Ammon's horn (tissue), 1 donor: ENCODE data around the gene RAB43.

ENCODE experiments used
- DNase-seq: peaks from one replicate; pipeline ENCODE4 v3.0.0-alpha.2; 2016; ENCODE audit warnings: low spot score

The RAB43 gene

GRCh38 chr3:129061023-129061887 is 60.3 kb downstream of the RAB43 start:
- no peak for DNase-seq

GRCh38 chr3:129060276-129061022 is 61.2 kb downstream of the RAB43 start, which contains the start of gene GP9:
TSS of gene GP9 (plus strand) at chr3:129060779. CDS start at chr3:129061740, 961 bp downstream.
- DNase-seq = no peak

- DNase-seq = no peak
Observed at GRCh38 chr3:129059311-129059958, 62.2 kb downstream of the RAB43 start.

DNA sequence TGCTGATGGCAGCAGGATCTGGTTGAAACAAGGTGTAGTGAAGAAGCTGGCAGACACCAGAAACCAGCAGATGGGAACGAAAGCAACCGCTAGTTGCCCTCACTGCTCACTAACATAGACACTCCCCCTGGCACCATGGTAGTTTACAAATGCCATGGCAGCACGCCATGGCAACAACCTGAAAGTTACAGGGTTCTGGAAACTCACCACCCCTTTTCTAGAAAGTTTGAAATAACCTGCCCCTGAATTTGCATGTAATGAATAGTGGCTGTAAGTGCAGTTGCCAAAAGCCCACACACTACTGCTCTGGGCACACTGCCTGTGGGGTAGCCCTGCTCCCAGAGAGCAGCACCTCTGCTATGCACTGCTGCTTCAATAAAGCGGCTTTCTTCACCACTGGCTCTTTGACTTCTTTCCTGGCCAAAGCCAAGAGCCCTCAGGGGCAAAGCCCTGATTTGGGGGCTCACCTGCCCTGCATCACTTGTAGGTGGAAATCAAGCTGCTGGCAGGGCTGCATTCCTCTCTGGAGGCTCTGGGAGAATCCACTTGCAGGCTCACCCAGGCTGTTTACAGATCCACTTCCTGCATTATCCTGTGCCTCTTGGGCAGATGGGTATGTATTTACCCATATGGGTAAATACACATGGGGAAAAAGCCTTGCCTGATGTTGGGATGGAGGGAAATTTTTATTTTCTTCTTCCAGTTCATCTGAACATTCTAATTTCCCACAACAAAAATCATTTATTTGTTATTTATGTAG is 63.0 kb downstream of the RAB43 start:
- DNase-seq = peak; percentile 64

DNA sequence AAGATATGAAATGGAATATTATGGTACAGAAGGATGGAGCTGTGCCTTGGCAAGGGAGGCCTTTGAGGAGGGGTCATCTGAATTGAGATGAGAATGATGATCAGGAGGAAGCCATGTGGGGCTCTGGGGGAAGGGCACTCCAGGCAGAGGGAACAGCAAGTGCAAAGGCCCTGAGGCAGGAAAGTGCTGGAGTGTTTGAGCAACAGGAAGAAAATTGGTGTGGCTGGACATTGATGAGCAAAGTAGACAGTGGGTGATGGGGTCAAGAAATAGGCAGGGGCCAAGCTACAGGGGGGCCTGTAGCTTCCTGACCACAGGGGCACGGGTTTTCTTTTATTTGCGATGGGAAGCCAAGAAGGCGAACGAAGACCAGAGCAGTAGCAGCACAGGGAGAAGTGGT is 64.4 kb downstream of the RAB43 start:
- DNase-seq = no peak

DNA sequence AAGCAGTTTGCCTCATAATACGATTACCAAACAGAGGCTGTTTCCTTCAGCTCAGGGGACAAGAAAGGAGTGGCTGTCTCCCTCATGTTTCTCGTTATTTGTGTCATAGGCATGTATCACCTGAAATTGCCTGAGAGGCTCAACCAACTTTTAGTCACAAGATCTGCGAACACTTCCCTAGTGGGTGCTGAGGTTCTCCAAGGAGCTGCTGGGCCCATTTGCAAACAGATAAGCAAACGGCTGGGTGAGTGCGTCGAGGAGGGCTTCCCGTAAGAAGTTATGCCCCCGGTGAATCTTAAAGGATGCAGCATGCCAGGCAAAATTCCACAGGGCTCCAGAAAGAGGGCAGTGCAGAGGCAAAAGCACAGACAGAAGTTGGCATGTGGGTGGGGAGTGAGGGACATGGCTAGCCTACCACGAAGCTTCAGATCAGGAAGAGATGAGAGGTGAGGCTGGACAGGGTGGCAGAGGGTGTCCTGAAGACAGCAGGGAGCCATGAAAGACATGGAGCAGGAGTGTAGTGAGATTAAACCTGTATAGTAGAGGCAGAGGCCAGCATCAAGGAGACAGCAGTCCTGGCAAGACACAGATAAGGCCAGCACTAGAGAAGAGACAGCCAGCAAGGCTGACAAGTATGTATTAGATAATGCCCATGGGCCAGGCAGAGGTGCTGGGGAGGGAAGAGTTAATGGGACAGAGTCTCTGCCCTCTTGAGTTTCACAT is 65.0 kb downstream of the RAB43 start:
- DNase-seq = no peak

DNA sequence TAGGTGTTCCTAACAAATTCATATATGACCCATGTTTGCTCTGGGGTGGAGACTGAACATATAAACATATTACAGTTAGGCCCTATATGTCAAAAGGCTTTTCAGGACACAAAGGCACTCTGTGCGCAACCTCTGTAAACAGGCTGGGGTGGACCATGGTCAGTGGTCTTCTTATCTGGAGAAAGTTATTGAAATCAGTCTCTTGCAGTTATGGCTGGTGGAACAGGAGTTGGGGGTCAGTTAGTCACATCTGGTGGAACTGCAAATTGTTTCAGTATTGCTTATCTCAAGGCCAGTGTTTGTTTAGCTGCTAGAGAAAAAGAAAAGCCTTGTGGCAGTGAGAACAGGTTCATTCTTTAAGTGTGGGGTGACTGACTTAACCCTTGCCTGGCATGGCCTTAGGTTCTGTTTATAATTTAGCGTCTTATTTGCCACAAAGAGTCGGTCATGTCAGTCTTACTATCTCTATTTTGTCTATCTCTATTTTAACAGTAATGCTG is 66.9 kb downstream of the RAB43 start:
- DNase-seq = no peak

GRCh38 chr3:129052675-129053074 is 68.9 kb downstream of the RAB43 start:
- DNase-seq = no peak

GRCh38 chr3:129051871-129052340 is 69.7 kb downstream of the RAB43 start:
- no peak for DNase-seq

DNA sequence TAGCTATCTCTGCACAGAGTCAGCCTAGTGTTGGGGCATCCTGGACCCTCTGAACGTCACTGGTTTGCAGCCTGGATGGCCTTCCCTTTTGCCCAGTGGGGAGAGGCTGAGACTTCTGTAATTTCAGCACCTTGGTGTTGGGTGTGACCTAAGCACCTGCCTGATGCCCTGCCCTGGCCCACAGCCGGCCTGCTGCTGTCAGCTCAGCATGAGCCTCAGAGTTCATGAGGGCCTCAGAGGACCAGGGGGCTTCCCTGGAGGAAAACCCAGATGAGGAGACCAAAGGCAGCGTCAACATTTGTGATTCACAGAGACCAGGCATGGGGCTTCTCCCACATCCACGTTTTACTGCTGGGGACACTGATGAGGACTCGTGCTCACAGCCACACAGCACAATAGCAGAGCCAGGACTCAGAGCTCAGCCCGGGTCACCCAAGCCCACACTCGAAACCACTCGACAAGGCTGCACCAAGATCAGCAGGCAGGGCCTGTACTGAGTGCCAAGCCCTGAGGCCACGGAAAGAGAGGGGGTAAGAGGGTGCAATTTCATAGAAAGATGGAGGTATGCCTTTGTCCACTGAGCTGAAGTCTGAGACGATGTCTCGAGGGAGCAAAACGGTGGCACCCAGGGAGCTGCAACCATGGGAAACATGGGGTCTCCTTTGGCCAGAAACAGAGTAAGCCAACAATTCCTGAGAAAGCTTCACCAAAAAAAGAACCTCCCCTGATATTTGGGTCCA is 70.9 kb downstream of the RAB43 start:
- DNase-seq = no peak

DNA sequence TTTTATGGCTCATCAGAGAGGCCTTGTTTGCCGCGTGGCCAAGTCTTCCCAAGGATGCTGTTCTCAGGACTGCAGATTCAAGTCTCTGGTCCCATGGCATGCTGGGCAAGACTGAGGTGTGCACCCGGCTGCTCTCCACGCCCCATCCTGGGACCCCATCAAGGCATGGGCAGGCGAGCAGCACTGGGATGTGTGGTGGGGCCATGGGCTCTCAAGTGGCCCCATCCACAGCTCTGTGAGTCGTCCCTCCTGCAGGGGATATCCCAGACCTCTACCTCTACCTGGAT is 74.1 kb downstream of the RAB43 start:
- DNase-seq = no peak

GRCh38 chr3:129046732-129047552 is 74.7 kb downstream of the RAB43 start:
- DNase-seq = no peak

- DNase-seq = no peak
Observed at GRCh38 chr3:129046037-129046731, 75.4 kb downstream of the RAB43 start.

DNA sequence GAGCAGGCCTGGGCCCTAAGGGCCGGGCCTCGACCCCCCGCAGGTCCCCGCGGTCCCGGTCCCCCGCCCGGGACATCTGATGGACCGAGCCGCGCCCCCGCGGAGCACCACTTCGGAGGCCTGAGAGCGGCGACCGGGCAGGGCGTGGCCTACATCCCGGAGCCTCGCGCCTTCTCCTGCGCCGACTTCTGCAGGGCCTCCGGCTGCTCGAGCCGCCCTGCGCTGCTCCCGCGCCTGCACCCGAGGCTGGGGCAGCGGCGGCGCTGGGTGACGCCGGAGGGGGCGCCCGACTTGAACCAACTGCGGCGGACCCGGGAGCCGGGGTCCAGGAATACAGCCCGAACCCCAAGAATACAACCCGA is 75.9 kb downstream of the RAB43 start:
- DNase-seq = no peak

- no peak for DNase-seq
Observed at GRCh38 chr3:129040579-129041300, 80.9 kb downstream of the RAB43 start.

DNA sequence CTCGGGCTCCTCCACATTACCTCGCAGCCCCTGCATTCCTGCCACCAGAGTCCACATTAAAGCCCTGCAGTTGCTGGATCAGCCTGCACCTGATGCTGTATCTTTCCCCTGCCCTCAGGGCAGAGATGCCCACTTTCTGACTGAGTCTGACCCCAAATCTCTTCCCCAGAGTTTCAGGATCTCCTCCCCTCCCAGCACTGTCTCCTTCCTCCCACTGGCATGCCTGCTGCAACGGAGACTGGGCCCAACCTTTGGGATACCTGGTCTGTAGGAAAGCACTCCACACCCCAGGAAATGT is 81.6 kb downstream of the RAB43 start:
- no peak for DNase-seq

- DNase-seq = no peak
Observed at GRCh38 chr3:129039271-129040038, 82.1 kb downstream of the RAB43 start.
